WI38 (cell line): Measurements from ENCODE around the gene TM4SF5.

ENCODE experiments used
- H3K4me3 ChIP-seq: 2 replicates; pipeline ENCODE4 v1.5.1; 2011; ENCODE audit warnings: low read depth, mild to moderate bottlenecking, control low read depth, low read length
- CTCF ChIP-seq: IDR thresholded peaks from 2 replicates; pipeline ENCODE4 v1.5.1; 2012; ENCODE audit warnings: low read depth, mild to moderate bottlenecking, control low read depth, low read length

Gene TM4SF5

GRCh38 chr17:4806777-4807604, 35.3 kb downstream of the TM4SF5 start, which contains the start of gene PLD2:
Gene PLD2 (plus strand): TSS chr17:4807152. CDS start chr17:4807773, 621 bp downstream.
- peak within 1 kb of the TSS; percentile 78 for H3K4me3 ChIP-seq
- no peak for TF ChIP-seq CTCF

- TF ChIP-seq CTCF = no peak
- H3K4me3 ChIP-seq = peak overlapping the region; percentile 78
These were observed 36.1 kb downstream of the TM4SF5 start for GRCh38 chr17:4807605-4808377.

GRCh38 chr17:4808378-4808767, 36.7 kb downstream of the TM4SF5 start:
- H3K4me3 ChIP-seq = no peak overlapping the region
- TF ChIP-seq CTCF = no peak

GRCh38 chr17:4810696-4811290, 39.1 kb downstream of the TM4SF5 start:
- TF ChIP-seq CTCF = no peak
- no peak overlapping the region for H3K4me3 ChIP-seq

GRCh38 chr17:4811471-4811870, 39.8 kb downstream of the TM4SF5 start:
- H3K4me3 ChIP-seq = no peak overlapping the region
- TF ChIP-seq CTCF = no peak

GRCh38 chr17:4812690-4813089, 41.0 kb downstream of the TM4SF5 start:
- TF ChIP-seq CTCF = no peak
- no peak overlapping the region for H3K4me3 ChIP-seq
